Spleen (tissue), 11 donors: ENCODE data around the gene IL1RN. TPM values are rescaled to one million over a fixed set of nuclear protein-coding genes. Genes with fewer than 3 reads are reported as not detected.

ENCODE experiments used
- DNase-seq: peaks from one replicate; pipeline ENCODE4 v3.0.0-alpha.2; 2020
- H3K27ac ChIP-seq, 8 donors: fragments of 200-600 bp; sonication (generic) in 7 of 8; 1 replicate in 4 of 8; 2 replicates in 4 of 8; pipeline versions ENCODE4 v1.5.0 to v1.8.0; 2016 to 2021; ENCODE audit warnings: inconsistent platforms in 4 of 8, mild to moderate bottlenecking in 4 of 8, moderate library complexity in 1 of 8
- H3K27me3 ChIP-seq, 7 donors: fragments of 200-600 bp; sonication (generic) in 6 of 7; replicated peaks in 1 of 7; 1 replicate in 4 of 7; 2 replicates in 3 of 7; pipeline versions ENCODE4 v1.5.0 to v1.8.0; 2016 to 2021; ENCODE audit warnings: inconsistent platforms in 3 of 7, mild to moderate bottlenecking in 1 of 7
- H3K36me3 ChIP-seq, 6 donors: fragments of 200-600 bp; sonication (generic) in 5 of 6; 1 replicate in 4 of 6; 2 replicates in 2 of 6; pipeline versions ENCODE4 v1.5.0 to v1.8.0; 2016 to 2021; ENCODE audit warnings: inconsistent platforms in 2 of 6
- H3K4me1 ChIP-seq, 6 donors: fragments of 200-600 bp; sonication (generic) in 5 of 6; 1 replicate in 3 of 6; 2 replicates in 3 of 6; pipeline versions ENCODE4 v1.5.0 to v1.8.0; 2016 to 2021; ENCODE audit warnings: inconsistent platforms in 3 of 6
- H3K4me3 ChIP-seq, 8 donors: fragments of 200-600 bp; sonication (generic) in 7 of 8; 1 replicate in 4 of 8; 2 replicates in 4 of 8; pipeline versions ENCODE4 v1.5.0 to v1.8.0; 2016 to 2021; ENCODE audit warnings: inconsistent platforms in 4 of 8, mild to moderate bottlenecking in 4 of 8, moderate library complexity in 2 of 8
- H3K9me3 ChIP-seq, 8 donors: fragments of 200-600 bp; sonication (generic) in 7 of 8; 1 replicate in 4 of 8; 2 replicates in 4 of 8; pipeline versions ENCODE4 v1.5.0 to v1.8.0; 2016 to 2021; ENCODE audit warnings: inconsistent platforms in 4 of 8
- POLR2A ChIP-seq, 3 donors: fragments of 450-650 bp; IDR thresholded peaks; one replicate each; pipeline ENCODE4 v1.5.1; 2017; ENCODE audit warnings: antibody characterized with exemption in 3 of 3, mild to moderate bottlenecking in 1 of 3
- POLR2AphosphoS5 ChIP-seq, 3 donors: sonication (generic); formaldehyde crosslinking; IDR thresholded peaks; one replicate each; pipeline ENCODE4 v1.5.1; 2017; ENCODE audit warnings: antibody characterized with exemption in 3 of 3
- WGBS, 5 donors: extraction: QIAGEN DNeasy Blood & Tissue Kit in 3 of 5; methylation state at CpG; one replicate each; pipeline versions ENCODE4 v1.1.5 to v1.1.7; 2013 to 2018; 5-methylcytosine and 5-hydroxymethylcytosine counted together
- intact Hi-C: fragments of 100-400 bp; cut with DNase I; formaldehyde crosslinking; loops from one replicate; pipeline ENCODE4 v1.15.0; 2023; ENCODE audit warnings: low total_unique reads
- polyA plus RNA-seq, 3 donors: library from polyadenylated mRNA; stranded (reverse); fragments of 200-250 nt; gene quantifications; one replicate each; pipeline ENCODE4 v1.2.1, GENCODE V29; 2013
- total RNA-seq, 7 donors: library from RNA; depleted of rRNA in 3 of 7; stranded (reverse); fragments of >200 nt in 3 of 7; fragmentation: NEBNext Ultra II Directional in 4 of 7; extraction: Animal tissue kit (Norgen Biotek cat#: 25700) in 4 of 7; gene quantifications; one replicate each; pipeline versions ENCODE4 v1.1.0 to v1.2.1, GENCODE V29; 2016 to 2021
- TF ChIP-seq, protein P1 (sequence below), 11 experiments: fragments of 200-600 bp in 7 of 11; fragments of 450-650 bp in 4 of 11; sonication (generic) in 4 of 11; IDR thresholded peaks in 8 of 11; conservative IDR thresholded peaks in 3 of 11; 1 replicate in 7 of 11; 2 replicates in 4 of 11; pipeline versions ENCODE4 v1.4.0 to v1.8.0; 2016 to 2021; ENCODE audit warnings: antibody characterized with exemption in 11 of 11, inconsistent platforms in 4 of 11, mild to moderate bottlenecking in 1 of 11
- donor health status: healthy with polysubstance abuse.
- donor health status: DM: no; HTN: no; CAD: no; lungs with moderate emphysema.
- donor health status: DM: no; HTN: no; CAD: no.
- donor health status: Bipolar disorder and iron deficiency.
- donor health status: healthy.
- donor health status: DM: no; HTN: no; CAD: no.
- donor health status: DM: yes; HTN: yes; CAD: no.

Gene IL1RN
- total and polyA plus RNA-seq, 10 donors = 1.9 to 53.9 (median 12.0) TPM

GRCh38 chr2:113180131-113180946 is 52.9 kb downstream of the IL1RN start:
- peak; percentile 73 for DNase-seq
- H3K4me1 ChIP-seq = peaks cover 54 to 100% (median 96%) of the 10 kb centered on the region in 6 donors
- no peaks in the 10 kb centered on the region for H3K27me3 ChIP-seq
- WGBS, 5 donors = 68 to 74% (median 73%) methylated on average over 17 of the region's 17 CpGs
- no peaks in the 10 kb centered on the region for H3K9me3 ChIP-seq
- intact Hi-C loops = no loop called here
- H3K27ac ChIP-seq = peak overlapping the region in 6 of 8 donors; percentile 23 to 87 (median 72)
- TF ChIP-seq, protein P1, sequence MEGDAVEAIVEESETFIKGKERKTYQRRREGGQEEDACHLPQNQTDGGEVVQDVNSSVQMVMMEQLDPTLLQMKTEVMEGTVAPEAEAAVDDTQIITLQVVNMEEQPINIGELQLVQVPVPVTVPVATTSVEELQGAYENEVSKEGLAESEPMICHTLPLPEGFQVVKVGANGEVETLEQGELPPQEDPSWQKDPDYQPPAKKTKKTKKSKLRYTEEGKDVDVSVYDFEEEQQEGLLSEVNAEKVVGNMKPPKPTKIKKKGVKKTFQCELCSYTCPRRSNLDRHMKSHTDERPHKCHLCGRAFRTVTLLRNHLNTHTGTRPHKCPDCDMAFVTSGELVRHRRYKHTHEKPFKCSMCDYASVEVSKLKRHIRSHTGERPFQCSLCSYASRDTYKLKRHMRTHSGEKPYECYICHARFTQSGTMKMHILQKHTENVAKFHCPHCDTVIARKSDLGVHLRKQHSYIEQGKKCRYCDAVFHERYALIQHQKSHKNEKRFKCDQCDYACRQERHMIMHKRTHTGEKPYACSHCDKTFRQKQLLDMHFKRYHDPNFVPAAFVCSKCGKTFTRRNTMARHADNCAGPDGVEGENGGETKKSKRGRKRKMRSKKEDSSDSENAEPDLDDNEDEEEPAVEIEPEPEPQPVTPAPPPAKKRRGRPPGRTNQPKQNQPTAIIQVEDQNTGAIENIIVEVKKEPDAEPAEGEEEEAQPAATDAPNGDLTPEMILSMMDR (IDR thresholded peaks at IDR 0.05 in 8 of 11, conservative IDR thresholded peaks at IDR 0.05 in 3 of 11) = no peak
- TF ChIP-seq POLR2A (IDR thresholded peaks at IDR 0.05) (no peak), POLR2AphosphoS5 (IDR thresholded peaks at IDR 0.05) (no peak)
- peaks cover 0 to 63% (median 22%) of the 10 kb centered on the region in 6 donors for H3K36me3 ChIP-seq
- H3K4me3 ChIP-seq = peak overlapping the region in 1 of 8 donors; percentile 35

DNA sequence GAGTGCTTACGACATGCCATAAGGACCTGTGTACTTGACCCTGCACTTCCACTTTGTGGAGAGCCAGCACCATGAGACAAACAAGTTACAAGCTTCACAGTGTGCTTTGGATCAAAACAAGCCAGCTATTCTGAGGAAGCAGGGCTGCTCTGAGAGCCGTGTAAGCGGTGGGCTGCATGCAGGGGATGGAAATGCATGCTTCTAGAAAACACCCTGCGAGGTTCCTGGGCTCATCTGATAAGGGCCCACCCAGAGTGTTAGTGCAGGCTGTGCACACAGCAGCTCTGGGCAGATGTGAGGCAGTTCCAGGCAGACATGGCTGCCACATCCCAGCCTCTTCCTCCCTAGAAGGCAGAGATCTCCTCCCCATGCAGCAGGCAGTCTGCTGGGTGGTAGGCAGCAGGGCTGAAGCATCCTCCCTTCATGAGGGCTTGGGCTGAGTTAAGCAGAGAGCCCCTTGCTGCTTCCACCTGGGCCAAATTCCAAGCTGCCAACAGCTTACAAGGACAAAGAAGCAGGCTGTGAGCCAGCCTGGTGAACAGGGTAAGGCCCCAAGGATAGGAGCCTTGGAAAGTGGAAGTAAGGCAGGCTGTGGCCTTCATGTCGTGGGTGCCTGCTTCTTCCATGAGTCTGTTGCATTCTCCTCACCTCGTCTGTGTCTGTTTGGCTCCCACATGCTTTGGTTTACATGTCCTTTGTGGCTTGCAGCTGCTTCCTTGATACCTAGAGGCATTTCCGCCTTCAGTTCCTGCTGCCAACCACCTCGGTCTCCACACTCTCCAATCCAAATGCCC is 54.1 kb downstream of the IL1RN start:
- intact Hi-C loops = no loop called here
- 19 to 34% (median 21%) methylated on average over 8 of the region's 8 CpGs for WGBS, 5 donors
- Histone ChIP-seq H3K4me1 (peaks cover 48 to 100% (median 96%) of the 10 kb centered on the region in 6 donors), H3K27ac (peak overlapping the region; percentile 30 to 87 (median 60)), H3K4me3 (peak overlapping the region in 1 of 8 donors; percentile 50), H3K27me3 (no peaks in the 10 kb centered on the region), H3K9me3 (no peaks in the 10 kb centered on the region), H3K36me3 (peaks cover 0 to 73% (median 34%) of the 10 kb centered on the region in 6 donors)
- TF ChIP-seq POLR2AphosphoS5 (IDR thresholded peaks at IDR 0.05) (peak; percentile 19 to 31 (median 26)), POLR2A (IDR thresholded peaks at IDR 0.05) (no peak)
- DNase-seq = peak; percentile 74

GRCh38 chr2:113182471-113183260 is 55.3 kb downstream of the IL1RN start:
- H3K4me3 ChIP-seq = no peak overlapping the region
- no peaks in the 10 kb centered on the region for H3K27me3 ChIP-seq
- DNase-seq = peak; percentile 64
- intact Hi-C loops = no loop called here
- H3K9me3 ChIP-seq = no peaks in the 10 kb centered on the region
- peak overlapping the region in 3 of 8 donors; percentile 75 to 87 (median 86) for H3K27ac ChIP-seq
- peaks cover 0 to 81% (median 42%) of the 10 kb centered on the region in 6 donors for H3K36me3 ChIP-seq
- TF ChIP-seq POLR2AphosphoS5 (IDR thresholded peaks at IDR 0.05) = no peak
- TF ChIP-seq, protein P1 (IDR thresholded peaks at IDR 0.05 in 8 of 11, conservative IDR thresholded peaks at IDR 0.05 in 3 of 11) = no peak
- TF ChIP-seq POLR2A (IDR thresholded peaks at IDR 0.05) = no peak
- H3K4me1 ChIP-seq = peaks cover 42 to 100% (median 91%) of the 10 kb centered on the region in 6 donors
- 84 to 97% (median 96%) methylated on average over 11 to 15 of the region's 15 CpGs for WGBS, 5 donors

- H3K4me3 ChIP-seq = no peak overlapping the region
- peaks cover 0 to 81% (median 45%) of the 10 kb centered on the region in 6 donors for H3K36me3 ChIP-seq
- no peaks in the 10 kb centered on the region for H3K9me3 ChIP-seq
- H3K27me3 ChIP-seq = no peaks in the 10 kb centered on the region
- DNase-seq = peak; percentile 48
- TF ChIP-seq, protein P1 (IDR thresholded peaks at IDR 0.05 in 8 of 11, conservative IDR thresholded peaks at IDR 0.05 in 3 of 11) = no peak
- no peak for TF ChIP-seq POLR2AphosphoS5 (IDR thresholded peaks at IDR 0.05)
- peak overlapping the region in 2 of 8 donors; percentile 86 to 87 for H3K27ac ChIP-seq
- intact Hi-C loops = no loop called here
- H3K4me1 ChIP-seq = peaks cover 36 to 100% (median 91%) of the 10 kb centered on the region in 6 donors
- WGBS, 5 donors = 93 to 99% (median 96%) methylated on average over 7 to 8 of the region's 8 CpGs
These were observed 55.9 kb downstream of the IL1RN start for GRCh38 chr2:113183264-113183663.
